A549 (cell line): ENCODE results near the gene DDX10. TPM values are rescaled to one million over a fixed set of nuclear protein-coding genes. Genes with fewer than 3 reads are reported as not detected.

Experiments used
- ATAC-seq, 2 experiments: fragments of 200-7000 bp in 1 of 2; fragments of >200 bp in 1 of 2; cut with Nextera tagmentation in 1 of 2; cut with Tn5 transposase in 1 of 2; 3 replicates each; pipeline versions ENCODE4 v1.8.0 to v1.9.1; 2018 to 2020; ENCODE audit warnings: mild to moderate bottlenecking in 1 of 2, moderate library complexity in 1 of 2
- CTCF ChIA-PET: fragments of 300-600 bp; sonication (Branson Sonifier 250); formaldehyde crosslinking; extraction: SDS; loops from one replicate; lab custom pipeline; 2021; ENCODE audit warnings: antibody characterized with exemption, inconsistent platforms; lab: Yijun Ruan, JAX
- POLR2A ChIA-PET: fragments of 350-600 bp; formaldehyde crosslinking; extraction: SDS; loops from one replicate; lab custom pipeline; 2021; ENCODE audit warnings: antibody characterized with exemption, inconsistent platforms; lab: Yijun Ruan, JAX
- DNase-seq, 2 experiments: peaks; one replicate each; pipeline versions ENCODE4 v3.0.0 to v3.0.0-alpha.2; 2011 to 2016; ENCODE audit warnings: low read depth in 1 of 2, low spot score in 1 of 2
- FAIRE-seq: peaks from 2 replicates; lab custom pipeline; 2011; peaks lifted over from hg19 to GRCh38; lab: Jason Lieb, UNC
- H3K27ac ChIP-seq, 2 experiments: fragments of >200 bp; sonication (Bioruptor Twin); formaldehyde crosslinking; 3 replicates each; pipeline ENCODE4 v1.5.1; 2016 to 2017
- H3K4me1 ChIP-seq: fragments of >200 bp; sonication (Bioruptor Twin); formaldehyde crosslinking; 3 replicates; pipeline ENCODE4 v1.6.1; 2016
- H3K4me2 ChIP-seq: fragments of >200 bp; sonication (Bioruptor Twin); formaldehyde crosslinking; 3 replicates; pipeline ENCODE4 v1.6.1; 2016
- H3K4me3 ChIP-seq: fragments of >200 bp; sonication (Bioruptor Twin); formaldehyde crosslinking; 3 replicates; pipeline ENCODE4 v1.5.1; 2016
- H3K9me3 ChIP-seq: fragments of >200 bp; sonication (Bioruptor Twin); formaldehyde crosslinking; 3 replicates; pipeline ENCODE4 v1.6.1; 2016
- BHLHE40 ChIP-seq: IDR thresholded peaks from 2 replicates; pipeline ENCODE4 v1.6.1; 2012; ENCODE audit warnings: low read depth, low read length, inconsistent platforms
- EP300 ChIP-seq, 2 experiments: fragments of >200 bp; sonication (Bioruptor Twin); formaldehyde crosslinking; IDR thresholded peaks; 2 replicates in 1 of 2; 3 replicates in 1 of 2; pipeline ENCODE4 v1.6.1; 2016 to 2017
- FOSL2 ChIP-seq, 2 experiments: fragments of 450-650 bp in 1 of 2; fragments of >200 bp in 1 of 2; sonication (Bioruptor Twin) in 1 of 2; formaldehyde crosslinking; IDR thresholded peaks; 2 replicates each; pipeline versions ENCODE4 v1.5.0 to v1.6.1; 2016 to 2020; ENCODE audit warnings: mild to moderate bottlenecking in 1 of 2, moderate library complexity in 1 of 2
- HEYL ChIP-seq: fragments of 250-450 bp; sonication (Bioruptor Pico); IDR thresholded peaks from 2 replicates; pipeline ENCODE4 v1.8.0; 2021; ENCODE audit warnings: mild to moderate bottlenecking, moderate library complexity
- HMGXB4 ChIP-seq: fragments of 250-450 bp; sonication (Bioruptor Pico); IDR thresholded peaks from 2 replicates; pipeline ENCODE4 v1.5.0; 2021; ENCODE audit warnings: mild to moderate bottlenecking, moderate library complexity, borderline replicate concordance
- JUNB ChIP-seq: fragments of >200 bp; sonication (Bioruptor Twin); formaldehyde crosslinking; IDR thresholded peaks from 2 replicates; pipeline ENCODE4 v1.6.1; 2016
- KDM1A ChIP-seq: fragments of 200-600 bp; sonication (generic); IDR thresholded peaks from 2 replicates; pipeline ENCODE4 v1.6.1; 2016; ENCODE audit warnings: low read depth, mild to moderate bottlenecking
- MAFK ChIP-seq: fragments of 450-650 bp; IDR thresholded peaks from 2 replicates; pipeline ENCODE4 v1.6.1; 2014; ENCODE audit not compliant: partially characterized antibody
- MAX ChIP-seq: IDR thresholded peaks from 2 replicates; pipeline ENCODE4 v1.6.1; 2012
- MAZ ChIP-seq: fragments of 150-350 bp; IDR thresholded peaks from 2 replicates; pipeline ENCODE4 v1.6.1; 2014; ENCODE audit warnings: antibody characterized with exemption, low read depth, low read length, borderline replicate concordance
- MYC ChIP-seq: IDR thresholded peaks from 2 replicates; pipeline ENCODE4 v1.6.1; 2012; ENCODE audit warnings: mild to moderate bottlenecking, inconsistent platforms, low read length, improper control_type of control experiment, borderline replicate concordance
- NFE2L2 ChIP-seq: fragments of 150-350 bp; conservative IDR thresholded peaks from 2 replicates; pipeline ENCODE4 v1.6.1; 2014; ENCODE audit warnings: low read length
- PHF8 ChIP-seq: fragments of 200-600 bp; sonication (generic); IDR thresholded peaks from 2 replicates; pipeline ENCODE4 v1.6.1; 2016; ENCODE audit warnings: low read depth, mild to moderate bottlenecking, antibody characterized with exemption, moderate library complexity, borderline replicate concordance
- SREBF2 ChIP-seq: fragments of 450-650 bp; IDR thresholded peaks from 2 replicates; pipeline ENCODE4 v1.6.1; 2014; ENCODE audit warnings: mild to moderate bottlenecking, moderate library complexity
- ZFP36 ChIP-seq: fragments of 450-650 bp; IDR thresholded peaks from 2 replicates; pipeline ENCODE4 v1.6.1; 2014; ENCODE audit warnings: borderline replicate concordance; ENCODE audit not compliant: partially characterized antibody
- WGBS: methylation state at CpG from one replicate; pipeline ENCODE4 v1.1.6; 2017; ENCODE audit errors: missing lambda C conversion rate; 5-methylcytosine and 5-hydroxymethylcytosine counted together
- polyA plus RNA-seq, 4 experiments: library from polyadenylated mRNA; depleted of rRNA in 3 of 4; stranded (reverse); fragments of >200 nt; fragmentation: RNase III in 1 of 4; extraction: RNeasy Plus Mini Kit Qiagen cat#74134 plus additional on column Dnase treatment in 1 of 4; gene quantifications; 2 replicates in 3 of 4; 3 replicates in 1 of 4; pipeline ENCODE4 v1.2.3, GENCODE V29; 2011 to 2017
- TF ChIP-seq, protein P1 (sequence below): fragments of 200-600 bp; sonication (generic); IDR thresholded peaks from 2 replicates; pipeline ENCODE4 v1.6.1; 2016; ENCODE audit warnings: antibody characterized with exemption, mild to moderate bottlenecking, moderate library complexity

The DDX10 gene
- polyA plus RNA-seq, 2 of the 4 experiments (the other 2 are of a cell fraction) = 46.0 to 189 TPM

GRCh38 chr11:108947654-108948570 is 283.0 kb downstream of the DDX10 start:
- POLR2A ChIA-PET = no interaction called here
- Histone ChIP-seq H3K4me3 (no peak overlapping the region), H3K9me3 (no peaks in the 10 kb centered on the region), H3K4me1 (peaks cover 11% of the 10 kb centered on the region), H3K4me2 (peak overlapping the region; percentile 37; the same call in 2 of the 3 replicates), H3K27ac (peak overlapping the region; percentile 49 to 84)
- TF ChIP-seq EP300 (IDR thresholded peaks at IDR 0.05) (0 out of 5 replicates have a peak, but pooled peaks of 1 of the 2 experiments have one; percentile 18), SREBF2 (no peak), JUNB (peak; percentile 41; the same call in 1 of the 2 replicates), FOSL2 (IDR thresholded peaks at IDR 0.05) (0 out of 2 replicates have a peak, but pooled peaks have one; percentile 27), FOSL2 (CRISPR knock-in tag; IDR thresholded peaks at IDR 0.05) (peak; percentile 50; the same call in 1 of the 2 replicates)
- FAIRE-seq = no peak
- DNase-seq = peak; percentile 27 to 47
- peak; percentile 75 to 86; a peak in 5 of 6 replicates for ATAC-seq
- 44% methylated on average over 7 of the region's 7 CpGs for WGBS
- CTCF ChIA-PET = interaction anchor here (0.8 kb wide), 1 partner anchor 10 kb away, joined by 3 read pairs; no protein-coding TSS in a partner anchor

- WGBS = 60% methylated on average over 7 of the region's 7 CpGs
- CTCF ChIA-PET = interaction anchor here (0.9 to 1.3 kb wide), 3 partner anchors 9 to 13 kb away, joined by 3 to 6 read pairs (median 4); no protein-coding TSS in a partner anchor
- no peak overlapping the region for H3K4me3 ChIP-seq
- DNase-seq = peak in 1 of 2 experiments; percentile 29
- POLR2A ChIA-PET = no interaction called here
- FAIRE-seq = no peak
- TF ChIP-seq FOSL2 (IDR thresholded peaks at IDR 0.05) = no peak
- 0 out of 2 replicates have a peak, but pooled peaks have one; percentile 22 for TF ChIP-seq FOSL2 (CRISPR knock-in tag; IDR thresholded peaks at IDR 0.05)
- no peak for TF ChIP-seq MYC
- TF ChIP-seq, all 56 proteins: peak for 1
- peak overlapping the region; percentile 66 to 85; a peak in 5 of 6 replicates for H3K27ac ChIP-seq
- peak overlapping the region; percentile 56 for H3K4me2 ChIP-seq
- H3K4me1 ChIP-seq = peaks cover 22% of the 10 kb centered on the region
- no peaks in the 10 kb centered on the region; the same call in 2 of the 3 replicates for H3K9me3 ChIP-seq
- ATAC-seq = peak; percentile 80 to 81; a peak in 5 of 6 replicates
These were observed 293.7 kb downstream of the DDX10 start for GRCh38 chr11:108958368-108959104.

- POLR2A ChIA-PET = no interaction called here
- Histone ChIP-seq H3K4me2 (peak overlapping the region; percentile 56), H3K9me3 (no peaks in the 10 kb centered on the region; the same call in 2 of the 3 replicates), H3K4me1 (peaks cover 22% of the 10 kb centered on the region), H3K27ac (peak overlapping the region; percentile 66 to 85; a peak in 5 of 6 replicates), H3K4me3 (no peak overlapping the region)
- DNase-seq = no peak
- FAIRE-seq = no peak
- ATAC-seq = no peak
- WGBS = 76% methylated on average over 4 of the region's 4 CpGs
- CTCF ChIA-PET = interaction anchor here (0.9 to 1.2 kb wide), 2 partner anchors 8 to 980 kb away, joined by 3 to 4 read pairs; no protein-coding TSS in a partner anchor
- TF ChIP-seq ZFP36 (peak; percentile 83), HEYL (no peak)
- TF ChIP-seq, all 56 proteins: peak for 1
These were observed 294.4 kb downstream of the DDX10 start for GRCh38 chr11:108959105-108959761.

- ATAC-seq = no peak
- Histone ChIP-seq H3K4me1 (peaks cover 22% of the 10 kb centered on the region), H3K4me2 (no peak overlapping the region), H3K4me3 (no peak overlapping the region), H3K27ac (peak overlapping the region in 1 of 2 experiments; percentile 85; a peak in 3 of 6 replicates), H3K9me3 (no peaks in the 10 kb centered on the region; the same call in 2 of the 3 replicates)
- 100% methylated on average over 2 of the region's 3 CpGs for WGBS
- ChIA-PET CTCF (interaction anchor here (1.2 kb wide), 1 partner anchor 980 kb away, joined by 3 read pairs; no protein-coding TSS in a partner anchor), POLR2A (no interaction called here)
- DNase-seq = no peak
- no peak for FAIRE-seq
- no peak for TF ChIP-seq MAFK
- TF ChIP-seq FOSL2 (IDR thresholded peaks at IDR 0.05) = no peak
- TF ChIP-seq FOSL2 (CRISPR knock-in tag; IDR thresholded peaks at IDR 0.05) = no peak
- no peak for TF ChIP-seq MAX
- TF ChIP-seq BHLHE40 = no peak
- TF ChIP-seq HMGXB4 = no peak
- TF ChIP-seq KDM1A = no peak
- TF ChIP-seq NFE2L2 = no peak
- no peak for TF ChIP-seq PHF8
- no peak for TF ChIP-seq MAZ
- TF ChIP-seq, protein P1, sequence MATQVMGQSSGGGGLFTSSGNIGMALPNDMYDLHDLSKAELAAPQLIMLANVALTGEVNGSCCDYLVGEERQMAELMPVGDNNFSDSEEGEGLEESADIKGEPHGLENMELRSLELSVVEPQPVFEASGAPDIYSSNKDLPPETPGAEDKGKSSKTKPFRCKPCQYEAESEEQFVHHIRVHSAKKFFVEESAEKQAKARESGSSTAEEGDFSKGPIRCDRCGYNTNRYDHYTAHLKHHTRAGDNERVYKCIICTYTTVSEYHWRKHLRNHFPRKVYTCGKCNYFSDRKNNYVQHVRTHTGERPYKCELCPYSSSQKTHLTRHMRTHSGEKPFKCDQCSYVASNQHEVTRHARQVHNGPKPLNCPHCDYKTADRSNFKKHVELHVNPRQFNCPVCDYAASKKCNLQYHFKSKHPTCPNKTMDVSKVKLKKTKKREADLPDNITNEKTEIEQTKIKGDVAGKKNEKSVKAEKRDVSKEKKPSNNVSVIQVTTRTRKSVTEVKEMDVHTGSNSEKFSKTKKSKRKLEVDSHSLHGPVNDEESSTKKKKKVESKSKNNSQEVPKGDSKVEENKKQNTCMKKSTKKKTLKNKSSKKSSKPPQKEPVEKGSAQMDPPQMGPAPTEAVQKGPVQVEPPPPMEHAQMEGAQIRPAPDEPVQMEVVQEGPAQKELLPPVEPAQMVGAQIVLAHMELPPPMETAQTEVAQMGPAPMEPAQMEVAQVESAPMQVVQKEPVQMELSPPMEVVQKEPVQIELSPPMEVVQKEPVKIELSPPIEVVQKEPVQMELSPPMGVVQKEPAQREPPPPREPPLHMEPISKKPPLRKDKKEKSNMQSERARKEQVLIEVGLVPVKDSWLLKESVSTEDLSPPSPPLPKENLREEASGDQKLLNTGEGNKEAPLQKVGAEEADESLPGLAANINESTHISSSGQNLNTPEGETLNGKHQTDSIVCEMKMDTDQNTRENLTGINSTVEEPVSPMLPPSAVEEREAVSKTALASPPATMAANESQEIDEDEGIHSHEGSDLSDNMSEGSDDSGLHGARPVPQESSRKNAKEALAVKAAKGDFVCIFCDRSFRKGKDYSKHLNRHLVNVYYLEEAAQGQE = no peak
These were observed 295.0 kb downstream of the DDX10 start for GRCh38 chr11:108959874-108960273.
